Sigmoid colon (tissue), 7 donors: ENCODE results near the gene TNFAIP8. TPM values are rescaled to one million over a fixed set of nuclear protein-coding genes. Genes with fewer than 3 reads are reported as not detected.
"Not testable (repeated sequence)": the region's sequence is repeated elsewhere in the genome, so short reads cannot be mapped to it uniquely, and the experiment has no call there.

Source experiments
- DNase-seq: peaks from one replicate; pipeline ENCODE4 v3.0.0-alpha.2; 2019
- H3K27ac ChIP-seq, 4 donors: fragments of 200-600 bp; sonication (generic); one replicate each; pipeline ENCODE4 v1.5.1; 2016 to 2019; ENCODE audit warnings: mild to moderate bottlenecking in 1 of 4
- H3K27me3 ChIP-seq, 3 donors: fragments of 200-600 bp; sonication (generic); one replicate each; pipeline ENCODE4 v1.5.1; 2019; ENCODE audit warnings: mild to moderate bottlenecking in 1 of 3
- H3K36me3 ChIP-seq, 4 donors: fragments of 200-600 bp; sonication (generic); one replicate each; pipeline ENCODE4 v1.5.1; 2016 to 2019
- H3K4me1 ChIP-seq, 4 donors: fragments of 200-600 bp; sonication (generic); one replicate each; pipeline ENCODE4 v1.5.1; 2017 to 2019
- H3K4me3 ChIP-seq, 4 donors: fragments of 200-600 bp; sonication (generic); one replicate each; pipeline ENCODE4 v1.5.1; 2017 to 2019; ENCODE audit warnings: mild to moderate bottlenecking in 2 of 4, moderate library complexity in 1 of 4
- H3K9me3 ChIP-seq, 4 donors: fragments of 200-600 bp in 3 of 4; sonication (generic) in 3 of 4; one replicate each; pipeline versions ENCODE4 v1.5.1 to v1.6.1; 2013 to 2019
- EP300 ChIP-seq, 4 donors: sonication (generic); formaldehyde crosslinking; IDR thresholded peaks; one replicate each; pipeline ENCODE4 v1.6.1; 2017; ENCODE audit warnings: antibody characterized with exemption in 4 of 4
- POLR2A ChIP-seq, 2 donors: fragments of 450-650 bp; IDR thresholded peaks; one replicate each; pipeline ENCODE4 v1.6.1; 2016; ENCODE audit warnings: antibody characterized with exemption in 2 of 2, mild to moderate bottlenecking in 2 of 2, moderate library complexity in 2 of 2
- POLR2AphosphoS5 ChIP-seq, 4 donors: sonication (generic); formaldehyde crosslinking; IDR thresholded peaks; one replicate each; pipeline ENCODE4 v1.6.1; 2017; ENCODE audit warnings: antibody characterized with exemption in 4 of 4
- WGBS, 2 donors: extraction: QIAGEN DNeasy Blood & Tissue Kit; methylation state at CpG; one replicate each; pipeline ENCODE4 v1.1.7; 2013; 5-methylcytosine and 5-hydroxymethylcytosine counted together
- intact Hi-C: fragments of 100-400 bp; cut with DNase I; formaldehyde crosslinking; loops from one replicate; pipeline ENCODE4 v1.15.1; 2023
- polyA plus RNA-seq, 3 donors: library from polyadenylated mRNA; stranded (reverse); fragments of 200-250 nt; gene quantifications; one replicate each; pipeline ENCODE4 v1.2.3, GENCODE V29; 2013
- small RNA-seq, 3 donors: library from RNA; depleted of rRNA; stranded (forward); fragments of <200 nt; gene quantifications; one replicate each; pipeline ENCODE3, GENCODE V24; 2016
- total RNA-seq, 4 donors: library from RNA; depleted of rRNA; stranded (reverse); fragments of >200 nt; gene quantifications; one replicate each; pipeline ENCODE4 v1.1.0, GENCODE V29; 2016
- TF ChIP-seq, protein P1 (sequence below), 4 experiments: fragments of 450-650 bp in 3 of 4; fragments of 200-600 bp in 1 of 4; IDR thresholded peaks; one replicate each; pipeline ENCODE4 v1.5.1; 2016 to 2019; ENCODE audit warnings: antibody characterized with exemption in 4 of 4, mild to moderate bottlenecking in 3 of 4, moderate library complexity in 2 of 4
- donor health status: healthy with polysubstance abuse.
- donor health status: Bipolar disorder and iron deficiency.
- donor health status: healthy.

TNFAIP8 gene
- total and polyA plus RNA-seq, 7 donors, result 6.9 to 55.8 (median 14.8) TPM

DNA sequence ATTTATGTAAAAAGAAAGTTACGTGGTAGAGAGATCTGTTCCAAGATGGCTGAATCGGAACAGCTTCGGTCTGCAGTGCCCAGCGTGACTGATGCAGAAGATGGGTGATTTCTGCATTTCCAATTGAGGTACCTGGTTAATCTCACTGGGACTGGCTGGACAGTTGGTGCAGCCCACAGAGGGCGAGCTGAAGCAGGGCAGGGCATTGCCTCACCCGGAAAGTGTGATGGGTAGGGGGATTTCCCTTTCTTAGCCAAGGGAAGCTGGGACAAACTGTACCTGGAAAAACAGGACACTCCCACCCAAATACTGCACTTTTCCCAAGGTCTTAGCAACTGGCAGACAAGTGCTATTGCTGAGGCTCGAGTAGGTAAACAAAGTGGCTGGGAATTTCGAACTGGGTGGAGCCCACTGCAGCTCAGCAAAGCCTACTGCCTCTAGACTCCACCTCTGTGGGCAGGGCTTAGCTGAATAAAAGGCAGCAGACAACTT lies 83.4 kb downstream of the TNFAIP8 start:
- Histone ChIP-seq H3K27ac (no peak overlapping the region), H3K4me3 (no peak overlapping the region), H3K9me3 (no peaks in the 10 kb centered on the region), H3K4me1 (no peaks in the 10 kb centered on the region), H3K36me3 (no peaks in the 10 kb centered on the region), H3K27me3 (peaks cover 0 to 4% (median 0%) of the 10 kb centered on the region in 3 donors)
- 18 to 62% methylated on average over 8 of the region's 8 CpGs for WGBS, 2 donors
- no peak for DNase-seq
- intact Hi-C loops, result no loop called here
- TF ChIP-seq, protein P1, sequence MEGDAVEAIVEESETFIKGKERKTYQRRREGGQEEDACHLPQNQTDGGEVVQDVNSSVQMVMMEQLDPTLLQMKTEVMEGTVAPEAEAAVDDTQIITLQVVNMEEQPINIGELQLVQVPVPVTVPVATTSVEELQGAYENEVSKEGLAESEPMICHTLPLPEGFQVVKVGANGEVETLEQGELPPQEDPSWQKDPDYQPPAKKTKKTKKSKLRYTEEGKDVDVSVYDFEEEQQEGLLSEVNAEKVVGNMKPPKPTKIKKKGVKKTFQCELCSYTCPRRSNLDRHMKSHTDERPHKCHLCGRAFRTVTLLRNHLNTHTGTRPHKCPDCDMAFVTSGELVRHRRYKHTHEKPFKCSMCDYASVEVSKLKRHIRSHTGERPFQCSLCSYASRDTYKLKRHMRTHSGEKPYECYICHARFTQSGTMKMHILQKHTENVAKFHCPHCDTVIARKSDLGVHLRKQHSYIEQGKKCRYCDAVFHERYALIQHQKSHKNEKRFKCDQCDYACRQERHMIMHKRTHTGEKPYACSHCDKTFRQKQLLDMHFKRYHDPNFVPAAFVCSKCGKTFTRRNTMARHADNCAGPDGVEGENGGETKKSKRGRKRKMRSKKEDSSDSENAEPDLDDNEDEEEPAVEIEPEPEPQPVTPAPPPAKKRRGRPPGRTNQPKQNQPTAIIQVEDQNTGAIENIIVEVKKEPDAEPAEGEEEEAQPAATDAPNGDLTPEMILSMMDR (IDR thresholded peaks at IDR 0.05), result no peak
- TF ChIP-seq POLR2AphosphoS5 (IDR thresholded peaks at IDR 0.05) (no peak), POLR2A (IDR thresholded peaks at IDR 0.05) (no peak), EP300 (IDR thresholded peaks at IDR 0.05) (no peak)

DNA sequence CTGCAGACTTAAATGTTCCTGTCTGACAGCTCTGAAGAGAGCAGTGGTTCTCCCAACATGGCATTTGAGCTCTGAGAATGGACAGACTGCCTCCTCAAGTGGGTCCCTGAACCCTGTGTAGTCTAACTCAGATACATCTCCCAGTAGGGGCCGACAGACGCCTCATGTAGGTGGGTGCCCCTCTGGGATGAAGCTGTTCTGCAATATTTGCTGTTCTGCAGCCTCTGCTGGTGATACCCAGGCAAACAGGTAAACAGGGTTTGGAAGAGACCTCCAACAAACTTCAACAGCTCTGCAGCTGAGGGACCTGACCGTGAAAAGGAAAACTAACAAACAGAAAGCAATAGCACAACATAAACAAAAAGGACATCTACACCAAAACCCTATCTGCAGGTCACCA lies 83.8 kb downstream of the TNFAIP8 start:
- H3K27me3 ChIP-seq, intact Hi-C loops, H3K4me1 ChIP-seq, H3K9me3 ChIP-seq, DNase-seq, H3K27ac ChIP-seq, H3K36me3 ChIP-seq, H3K4me3 ChIP-seq: not testable (repeated sequence)
- 66 to 88% methylated on average over 3 of the region's 3 CpGs for WGBS, 2 donors

DNA sequence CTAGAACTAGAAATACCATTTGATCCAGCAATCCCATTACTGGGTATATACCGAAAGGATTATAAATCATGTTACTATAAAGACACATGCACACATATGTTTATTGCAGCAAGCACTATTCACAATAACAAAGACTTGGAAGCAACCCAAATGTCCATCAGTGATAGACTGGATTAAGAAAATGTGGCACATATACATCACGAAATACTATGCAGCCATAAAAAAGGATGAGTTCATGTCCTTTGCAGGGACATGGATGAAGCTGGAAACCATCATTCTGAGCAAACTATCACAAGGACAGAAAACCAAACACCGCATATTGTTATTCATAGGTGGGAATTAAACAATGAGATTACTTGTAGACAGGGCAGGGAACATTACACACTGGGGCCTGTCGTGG lies 88.8 kb downstream of the TNFAIP8 start:
- H3K36me3 ChIP-seq, intact Hi-C loops, H3K27me3 ChIP-seq, DNase-seq, H3K27ac ChIP-seq, H3K4me3 ChIP-seq, H3K4me1 ChIP-seq, H3K9me3 ChIP-seq: not testable (repeated sequence)
- WGBS, 2 donors, result 88 to 94% methylated on average over 4 of the region's 4 CpGs

DNA sequence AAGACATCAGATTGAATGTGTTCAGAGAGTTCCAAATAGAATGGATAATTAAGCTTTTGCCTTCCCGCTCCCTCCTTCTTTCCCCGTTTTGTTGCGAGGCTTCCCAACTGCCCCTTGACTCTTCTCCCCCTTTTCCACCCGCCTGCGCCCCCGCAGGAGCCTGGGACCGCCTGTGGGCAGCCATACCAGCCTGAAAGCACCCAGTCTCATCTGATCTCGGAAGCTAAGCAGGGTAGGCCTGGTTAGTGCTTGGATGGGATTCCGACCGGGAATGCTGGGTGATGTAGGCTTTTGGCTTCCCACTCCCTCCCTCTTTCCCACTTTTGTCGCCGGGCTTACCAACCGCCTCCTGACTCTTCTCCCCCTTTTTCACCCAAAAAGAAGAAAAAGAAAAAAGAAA lies 89.7 kb downstream of the TNFAIP8 start:
- H3K27ac ChIP-seq, result no peak overlapping the region
- intact Hi-C loops, result no loop called here
- no peaks in the 10 kb centered on the region for H3K36me3 ChIP-seq
- H3K4me3 ChIP-seq, result no peak overlapping the region
- H3K9me3 ChIP-seq, result no peaks in the 10 kb centered on the region
- no peaks in the 10 kb centered on the region for H3K4me1 ChIP-seq
- DNase-seq, result no peak
- H3K27me3 ChIP-seq, result no peaks in the 10 kb centered on the region
- no peak for TF ChIP-seq POLR2A (IDR thresholded peaks at IDR 0.05)
- TF ChIP-seq EP300 (IDR thresholded peaks at IDR 0.05), result no peak
- no peak for TF ChIP-seq POLR2AphosphoS5 (IDR thresholded peaks at IDR 0.05)
- TF ChIP-seq, protein P1 (IDR thresholded peaks at IDR 0.05), result no peak
- WGBS, 2 donors, result 83 to 88% methylated on average over 13 of the region's 13 CpGs

Small RNA genes lying within 50 kb of the gene (small RNA-seq; reads per million reads assigned to genes)
- 0 reads per million in 3 donors for gene RN7SL174P
- 0.12 to 0.51 (median 0.43) reads per million in 3 donors for gene RNA5SP190

Other genes starting within 250 kb of the TNFAIP8 start
- 100 to 1,000 TPM in 1 of 4 donors, 10 to 100 TPM in 3; 80.6 to 114 (median 86.5) TPM for gene HSD17B4, start 96.5 kb downstream of the TNFAIP8 start, total RNA-seq
- gene HSD17B4, start 96.5 kb downstream of the TNFAIP8 start, polyA plus RNA-seq, result 100 to 1,000 TPM; 147 to 229 (median 149) TPM